Activated CD4-positive, alpha-beta T cell treated with anti-CD3 and anti-CD28 coated beads for 24 hours (primary cell): ENCODE measurements around the gene MTERF2.
"Not testable (repeated sequence)": the region's sequence is repeated elsewhere in the genome, so short reads cannot be mapped to it uniquely, and the experiment has no call there.

Experiments
- DNase-seq, 2 donors: peaks; one replicate each; pipeline ENCODE4 v3.0.0-alpha.2; 2020; ENCODE audit warnings: low read depth in 2 of 2

Gene MTERF2, protein sequence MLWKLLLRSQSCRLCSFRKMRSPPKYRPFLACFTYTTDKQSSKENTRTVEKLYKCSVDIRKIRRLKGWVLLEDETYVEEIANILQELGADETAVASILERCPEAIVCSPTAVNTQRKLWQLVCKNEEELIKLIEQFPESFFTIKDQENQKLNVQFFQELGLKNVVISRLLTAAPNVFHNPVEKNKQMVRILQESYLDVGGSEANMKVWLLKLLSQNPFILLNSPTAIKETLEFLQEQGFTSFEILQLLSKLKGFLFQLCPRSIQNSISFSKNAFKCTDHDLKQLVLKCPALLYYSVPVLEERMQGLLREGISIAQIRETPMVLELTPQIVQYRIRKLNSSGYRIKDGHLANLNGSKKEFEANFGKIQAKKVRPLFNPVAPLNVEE

DNA sequence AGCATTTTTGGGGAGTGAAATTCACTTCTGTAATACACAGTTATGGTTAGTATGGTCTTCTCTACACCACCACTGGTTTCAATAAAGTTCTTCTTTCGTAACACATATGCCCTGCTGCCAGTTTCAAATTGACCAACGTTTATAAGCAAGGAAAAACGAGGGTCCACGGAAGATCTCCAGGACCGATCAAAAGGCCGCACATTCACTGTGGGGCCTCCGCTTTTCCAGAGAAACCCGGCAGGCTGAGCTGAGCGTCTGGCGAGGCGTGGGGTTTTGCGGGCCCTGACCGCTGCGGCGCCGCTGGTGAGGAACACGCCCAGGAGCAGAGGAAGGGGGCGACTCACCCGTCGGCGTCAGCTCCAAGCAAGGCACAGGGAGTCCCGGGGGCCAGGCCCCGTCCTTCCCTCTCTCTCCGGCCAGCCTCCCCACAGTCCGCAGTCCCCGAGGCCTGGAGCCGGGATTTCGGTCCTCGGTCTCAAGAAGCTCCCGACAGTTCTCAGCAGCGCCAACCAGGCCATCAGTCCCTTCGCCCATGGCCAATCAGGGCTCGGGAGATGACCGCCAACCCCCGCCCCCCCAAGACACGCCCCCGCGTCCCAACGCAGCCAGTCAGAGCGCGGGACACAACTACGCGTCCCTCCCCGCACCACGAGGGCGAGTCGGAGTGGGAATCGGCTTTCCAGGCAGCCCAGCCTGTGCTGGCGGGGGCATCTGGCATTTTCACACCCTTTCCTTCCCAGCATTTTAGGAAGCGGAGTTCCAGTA lies at the start of gene MTERF2:
Gene MTERF2 (minus strand): TSS at position 522 of the 765 bp plus-strand sequence. CDS start 8,432 bp downstream, outside the sequence.
- peak; percentile 68 to 69 for DNase-seq

DNA sequence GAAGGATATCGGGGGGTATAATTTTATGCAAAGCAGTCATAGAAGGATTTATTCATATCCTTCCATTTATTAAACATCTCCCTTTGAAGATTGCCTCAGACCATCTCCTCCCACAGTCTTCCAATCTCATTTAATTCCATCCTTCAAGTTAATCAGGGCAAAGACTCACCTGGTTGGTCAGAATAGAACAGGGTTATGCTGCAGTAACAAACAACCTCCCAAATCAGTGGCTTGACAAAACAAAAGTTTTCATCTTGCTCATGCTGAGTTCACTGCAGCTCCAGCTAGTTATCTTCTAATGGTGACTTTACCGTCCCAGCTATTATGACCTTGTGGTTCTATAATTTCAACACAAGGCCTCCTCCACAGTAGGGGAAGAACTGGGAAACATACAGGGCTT lies 48.8 kb upstream of the MTERF2 start:
- DNase-seq = no peak

DNA sequence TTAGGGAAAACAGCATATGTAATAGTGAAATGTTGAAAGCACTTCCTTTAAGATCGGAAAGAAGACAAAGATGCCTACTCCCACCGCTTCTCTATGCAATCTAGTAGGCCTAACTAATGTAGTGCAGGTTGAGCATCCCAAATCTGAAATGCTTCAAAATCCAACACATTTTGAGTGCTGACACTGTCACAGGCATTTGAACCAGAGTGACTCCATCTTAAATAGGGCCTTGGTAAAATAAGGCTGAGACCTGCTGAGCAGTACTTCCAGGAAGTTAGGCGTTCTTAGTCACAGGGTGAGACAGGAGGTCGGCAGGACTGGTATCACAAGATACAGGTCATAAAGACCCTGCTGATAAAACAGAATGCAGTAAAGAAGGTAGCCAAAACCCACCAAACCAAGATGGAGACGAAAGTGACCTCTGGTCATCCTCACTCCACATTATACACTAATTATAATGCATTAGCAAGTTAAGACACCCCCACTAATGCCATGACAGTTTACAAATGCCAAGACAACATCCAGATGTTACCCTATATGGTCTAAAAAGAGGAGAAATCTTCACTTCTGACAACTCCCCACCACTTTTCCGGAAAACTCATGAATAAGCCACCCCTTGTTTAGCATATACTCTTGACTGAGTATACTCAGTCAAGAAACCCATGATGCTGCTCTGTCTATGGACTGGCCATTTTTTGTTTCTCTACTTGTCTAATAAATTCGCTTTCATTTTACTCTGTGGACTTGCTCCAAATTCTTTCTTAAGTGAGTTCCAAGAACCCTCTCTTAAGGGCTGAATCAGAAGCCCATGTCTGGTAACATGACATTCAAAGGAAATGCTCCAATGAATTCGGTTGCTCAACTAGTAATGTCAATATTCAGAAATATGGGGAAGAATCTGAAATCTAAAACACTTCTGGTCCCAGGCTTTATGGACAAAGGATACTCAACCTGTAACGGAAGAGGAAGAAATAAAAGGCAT lies 47.1 kb upstream of the MTERF2 start:
- no peak for DNase-seq

DNA sequence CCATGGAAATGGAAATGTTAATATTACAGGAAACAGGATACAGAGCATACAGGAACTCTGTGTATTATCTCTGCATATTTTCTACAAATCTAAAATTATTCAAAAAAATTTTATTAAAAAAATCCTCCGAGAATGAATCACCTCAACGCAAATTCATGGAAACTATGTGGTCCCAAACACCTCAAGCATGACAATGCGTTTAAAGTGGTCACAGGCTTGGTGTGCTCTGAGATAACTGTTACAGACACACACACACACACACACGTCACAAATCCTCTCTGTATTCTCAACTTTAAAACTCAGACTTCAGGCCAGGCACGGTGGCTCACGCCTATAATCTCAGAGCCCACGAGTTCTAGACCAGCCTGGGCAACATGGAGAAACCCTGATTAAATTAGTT lies 45.3 kb upstream of the MTERF2 start:
- DNase-seq = no peak

DNA sequence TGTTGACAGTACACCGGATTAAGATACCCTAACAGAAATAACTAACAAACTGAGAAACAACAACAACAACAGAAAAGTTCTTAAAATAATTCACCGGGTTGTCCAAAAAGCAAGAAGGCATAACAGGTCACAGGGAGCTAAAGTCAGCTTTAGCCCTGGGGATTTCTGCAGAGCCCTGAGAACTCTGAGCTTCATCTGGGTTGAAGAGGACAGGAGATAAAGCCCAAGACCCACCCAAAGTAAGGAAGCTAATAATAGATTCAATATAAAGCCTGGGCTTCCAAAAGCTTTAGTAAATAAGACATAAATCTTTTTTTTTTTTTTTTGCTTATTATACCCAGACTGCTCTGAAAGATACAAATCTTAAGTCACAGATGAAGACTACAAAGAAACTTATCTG lies 44.1 kb upstream of the MTERF2 start:
- no peak for DNase-seq

DNA sequence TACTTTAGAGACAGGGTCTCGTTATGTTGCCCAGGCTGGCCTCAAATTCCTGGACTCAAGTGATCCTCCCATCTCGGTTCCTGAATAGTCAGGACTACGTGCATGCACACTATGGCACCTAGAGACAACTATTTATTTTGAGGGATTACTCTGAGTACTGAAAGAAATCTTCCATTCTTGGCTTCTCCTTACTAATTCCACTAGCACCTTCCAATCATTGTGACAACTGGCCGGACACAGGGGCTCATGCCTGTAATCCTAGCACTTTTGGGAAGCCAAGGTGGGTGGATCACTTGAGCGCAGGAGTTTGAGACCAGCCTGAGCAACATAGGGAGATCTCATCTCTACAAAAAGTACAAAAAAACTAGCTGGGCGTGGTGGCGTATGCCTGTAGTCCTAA lies 42.1 kb upstream of the MTERF2 start:
- no peak for DNase-seq

DNA sequence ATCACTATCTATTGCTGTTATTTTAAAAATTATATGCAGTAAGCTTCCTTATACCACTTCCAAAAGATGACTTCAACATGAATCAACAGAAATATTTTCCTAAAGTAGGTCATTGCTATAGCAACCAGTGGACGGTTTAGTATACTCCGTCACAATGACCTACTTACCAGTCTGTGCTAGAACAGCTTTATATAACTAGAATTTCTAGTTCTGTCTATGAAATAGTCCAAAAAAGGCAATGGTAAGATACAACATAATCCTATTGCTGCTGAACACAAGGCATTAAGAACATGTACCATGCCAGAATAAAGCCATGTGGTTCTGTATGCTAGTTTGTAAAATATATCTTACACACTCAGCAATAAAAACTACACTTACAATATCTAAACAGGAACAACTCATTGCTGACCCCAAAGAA lies 40.7 kb upstream of the MTERF2 start:
- no peak for DNase-seq

DNA sequence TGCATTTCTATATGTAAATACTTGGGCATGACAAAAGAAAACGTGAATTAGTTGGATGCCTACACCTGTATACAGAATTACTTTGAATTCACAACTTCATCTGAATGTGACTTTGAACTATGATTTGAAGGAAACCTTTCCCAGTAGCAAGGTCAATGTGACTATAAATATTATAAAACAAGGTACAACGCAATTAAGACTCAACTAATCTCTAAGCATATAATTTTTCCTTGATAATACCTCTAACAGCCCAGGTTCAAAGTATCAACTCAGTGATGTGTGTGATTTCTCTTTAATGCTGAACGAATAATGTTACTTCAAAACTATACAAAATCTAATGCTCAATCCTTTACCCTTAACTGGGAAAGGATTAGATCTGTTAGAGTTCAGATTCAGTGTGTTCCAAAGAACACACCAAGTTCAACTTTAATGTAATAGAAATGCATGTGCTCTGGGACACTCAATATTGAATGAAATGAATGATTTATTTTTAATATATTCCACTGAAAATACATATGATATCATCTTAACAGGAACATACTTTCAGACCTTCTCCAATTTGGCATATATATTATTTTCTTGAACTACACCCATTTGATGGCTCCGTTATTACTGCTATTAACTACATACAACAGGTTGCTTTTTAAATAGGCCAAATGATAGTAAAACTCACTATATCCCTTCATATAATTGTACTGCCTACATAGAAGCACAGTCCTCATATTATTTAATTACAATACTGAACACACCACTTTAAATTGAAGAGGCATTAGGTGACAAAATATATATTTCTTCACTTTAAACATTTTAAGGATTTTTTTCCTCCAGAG lies 40.1 kb upstream of the MTERF2 start:
- DNase-seq = no peak

DNA sequence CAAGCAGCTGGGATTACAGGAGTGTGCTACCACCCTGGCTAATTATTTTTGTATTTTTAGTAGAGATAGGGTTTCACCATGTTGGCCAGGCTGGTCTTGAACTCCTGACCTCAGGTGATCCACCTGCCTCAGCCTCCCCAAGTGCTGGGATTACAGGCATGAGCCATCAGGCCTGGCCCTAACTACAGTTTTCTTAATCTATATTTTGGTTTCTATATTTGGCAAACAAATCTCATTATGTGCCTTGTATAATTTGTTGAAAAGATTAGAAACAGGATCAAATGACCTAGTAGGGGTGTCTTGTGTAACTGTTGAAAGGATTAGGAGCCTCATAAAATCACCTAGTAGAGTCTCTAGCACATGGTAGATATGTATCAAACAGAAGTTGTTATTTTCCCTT lies 39.4 kb upstream of the MTERF2 start:
- DNase-seq = not testable (repeated sequence)

DNA sequence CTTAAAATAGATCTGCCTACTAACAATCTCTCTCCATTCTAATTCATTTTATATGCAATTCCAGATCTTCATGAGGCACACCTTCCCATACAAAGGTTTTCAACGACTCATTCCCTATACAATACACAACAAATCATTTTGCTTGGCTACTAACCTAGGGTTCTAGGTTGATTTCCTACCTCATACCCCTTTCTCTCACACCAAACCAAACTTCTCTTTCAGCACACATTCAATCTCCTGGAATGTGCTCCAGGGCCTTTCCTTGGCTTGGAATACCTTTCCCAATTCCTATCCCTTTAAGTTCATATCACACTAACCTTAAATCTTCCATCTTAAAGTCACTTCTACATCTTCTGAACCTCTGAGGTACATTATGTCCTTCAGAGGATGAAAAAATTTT lies 38.7 kb upstream of the MTERF2 start:
- no peak for DNase-seq

DNA sequence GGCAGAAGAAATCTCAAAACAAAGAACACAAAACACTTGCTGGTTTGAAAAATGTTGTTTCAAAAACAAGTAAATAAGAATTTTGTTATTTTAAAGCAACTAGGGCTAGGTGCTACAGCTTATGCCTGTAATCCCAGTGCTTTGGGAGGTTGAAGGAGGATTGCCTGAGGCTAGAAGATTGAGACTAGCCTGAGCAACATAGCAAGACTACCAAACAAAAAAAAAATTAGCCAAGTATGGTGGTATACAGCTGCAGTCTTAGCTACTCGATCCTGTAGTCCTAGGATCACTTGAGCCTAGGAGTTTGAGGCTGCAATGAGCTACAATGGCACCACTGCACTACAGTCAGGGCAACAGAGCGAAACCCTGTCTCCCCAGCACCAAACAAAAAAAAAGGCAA lies 32.6 kb upstream of the MTERF2 start:
- no peak for DNase-seq

DNA sequence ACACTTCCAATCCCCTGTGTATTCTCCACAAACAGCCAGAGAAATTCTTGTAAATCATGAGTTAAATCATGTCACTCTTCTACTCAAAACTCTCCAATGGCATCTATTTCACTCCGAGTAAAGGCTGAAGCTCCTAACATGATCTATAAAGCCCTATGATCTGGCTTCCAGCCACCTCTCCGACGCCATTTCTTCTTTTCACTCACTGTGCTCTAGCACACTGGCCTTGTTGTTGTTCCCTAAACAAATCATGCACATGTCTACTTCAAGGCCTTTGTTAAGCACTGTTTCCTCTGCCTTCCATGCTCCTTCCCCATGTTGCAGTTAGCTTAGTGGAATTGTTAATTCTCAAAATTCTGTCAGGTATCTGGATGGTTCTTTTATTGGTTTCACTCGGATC lies 30.1 kb upstream of the MTERF2 start:
- no peak for DNase-seq

DNA sequence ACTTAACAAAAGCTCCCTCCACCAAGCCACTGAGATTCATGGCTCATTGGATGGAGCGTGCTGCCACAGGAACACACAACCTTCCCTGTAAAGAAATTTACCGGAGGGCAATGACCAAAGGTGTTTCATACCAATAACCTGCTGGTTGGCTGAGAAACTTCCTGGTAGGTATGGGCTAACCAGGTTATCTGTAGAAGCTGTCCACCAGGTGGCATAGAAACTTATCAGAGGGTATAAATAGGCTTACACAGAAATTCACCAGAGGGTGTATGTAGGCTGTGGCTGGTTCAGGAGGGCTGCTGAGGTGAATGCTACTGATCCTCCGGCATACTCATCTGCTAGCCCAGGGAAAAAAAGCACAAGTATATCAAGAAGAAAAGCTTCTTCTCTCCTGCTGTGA lies 27.1 kb upstream of the MTERF2 start:
- no peak for DNase-seq

DNA sequence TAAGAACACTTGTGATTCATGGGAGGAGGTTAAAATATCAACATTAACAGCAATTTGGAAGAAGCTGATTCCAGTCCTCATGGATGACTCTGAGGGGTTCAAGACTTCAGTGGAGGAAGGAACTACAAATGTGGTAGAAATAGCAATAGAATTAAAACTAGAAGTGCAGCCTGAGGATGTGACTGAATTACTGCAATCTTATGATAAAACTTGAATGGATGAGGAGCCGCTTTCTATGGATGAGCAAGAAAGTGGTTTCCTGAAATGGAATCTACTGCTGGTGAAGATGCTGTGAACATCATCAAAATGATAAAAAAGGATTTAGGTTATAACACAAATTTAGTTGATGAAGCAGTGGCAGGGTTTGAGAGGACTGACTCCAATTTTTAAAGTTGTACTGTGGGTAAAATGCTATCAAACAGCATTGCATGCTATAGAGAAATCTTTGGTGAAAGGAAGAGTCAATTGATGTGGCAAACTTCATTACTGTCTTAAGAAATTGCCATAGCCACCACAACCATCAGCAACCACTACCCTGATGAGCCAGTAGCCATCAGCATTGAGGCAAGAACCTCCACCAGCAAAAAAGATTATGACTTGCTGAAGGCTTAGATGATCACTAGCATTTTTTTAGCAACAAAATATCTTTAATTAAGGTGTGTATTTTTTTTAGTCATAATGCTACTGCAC lies 25.9 kb upstream of the MTERF2 start:
- no peak for DNase-seq

DNA sequence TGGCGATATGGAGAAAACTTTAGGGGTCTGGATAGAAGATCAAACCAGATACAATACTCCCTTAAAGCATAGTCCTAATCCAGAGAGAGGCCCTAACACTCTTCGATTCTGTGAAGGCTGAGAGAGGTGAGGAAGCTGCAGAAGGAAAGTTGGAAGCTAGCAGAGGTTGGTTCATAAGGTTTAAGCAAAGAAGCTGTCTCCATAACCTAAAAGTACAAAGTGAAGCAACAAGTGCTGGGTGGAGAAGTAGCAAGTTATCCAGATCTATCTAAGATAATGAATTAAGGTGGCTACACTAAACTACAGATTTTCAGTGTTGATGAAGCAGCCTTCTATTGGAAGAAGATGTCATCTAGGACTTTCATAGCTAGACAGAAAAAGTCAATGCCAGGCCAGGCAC lies 24.6 kb upstream of the MTERF2 start:
- no peak for DNase-seq

DNA sequence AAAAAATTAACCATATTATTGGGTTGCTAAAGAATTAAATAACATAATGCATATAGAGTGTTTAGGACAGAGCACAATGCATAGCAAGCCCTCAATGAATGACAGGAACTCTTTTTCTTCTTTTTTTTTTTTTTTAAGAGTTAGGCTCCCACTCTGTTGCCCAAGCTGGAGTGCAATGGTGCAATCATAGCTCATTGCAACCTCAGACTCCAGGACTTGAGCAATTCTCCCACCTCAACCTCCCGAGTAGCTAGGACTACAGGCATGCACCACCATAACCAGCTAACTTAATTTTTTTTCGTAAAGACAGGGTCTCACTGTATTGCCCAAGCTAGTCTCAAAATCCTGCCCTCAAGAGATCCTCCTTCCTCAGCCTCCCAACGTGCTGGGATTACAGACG lies 20.5 kb upstream of the MTERF2 start:
- DNase-seq = no peak

DNA sequence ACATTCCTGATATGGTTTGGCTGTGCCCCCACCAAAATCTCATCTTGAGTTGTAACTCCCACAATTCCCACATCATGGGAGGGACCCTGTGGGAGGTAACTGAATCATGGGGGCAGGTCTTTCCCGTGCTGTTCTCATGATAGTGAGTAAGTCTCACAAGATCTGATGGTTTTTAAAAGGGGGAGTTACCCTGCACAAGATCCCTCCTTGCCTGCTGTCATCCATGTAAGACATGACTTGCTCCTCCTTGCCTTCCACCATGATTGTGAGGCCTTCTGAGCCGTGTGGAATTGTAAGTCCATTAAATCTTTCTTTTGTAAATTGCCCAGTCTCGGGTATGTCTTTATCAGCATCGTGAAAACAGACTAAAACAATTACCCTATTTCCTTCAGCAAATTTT lies 15.7 kb upstream of the MTERF2 start:
- not testable (repeated sequence) for DNase-seq

DNA sequence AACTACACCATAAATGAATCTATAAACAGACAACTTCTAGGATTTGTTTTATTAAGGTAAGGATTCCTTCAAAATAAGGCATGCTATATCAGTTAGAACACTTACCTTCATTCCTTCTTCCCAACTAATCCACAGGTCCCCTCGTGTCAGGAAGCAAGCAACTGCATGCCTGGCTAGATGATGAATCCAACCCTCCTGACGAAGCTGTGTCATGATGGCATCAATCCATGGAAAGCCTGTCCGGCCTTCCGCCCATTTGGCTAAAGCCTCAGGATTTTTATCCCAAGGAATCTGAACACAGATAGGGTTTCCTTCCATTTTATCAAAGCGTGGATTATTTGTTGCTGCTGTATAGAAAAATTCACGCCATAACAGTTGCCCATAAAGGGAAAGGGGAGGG lies 12.5 kb upstream of the MTERF2 start:
- DNase-seq = no peak

DNA sequence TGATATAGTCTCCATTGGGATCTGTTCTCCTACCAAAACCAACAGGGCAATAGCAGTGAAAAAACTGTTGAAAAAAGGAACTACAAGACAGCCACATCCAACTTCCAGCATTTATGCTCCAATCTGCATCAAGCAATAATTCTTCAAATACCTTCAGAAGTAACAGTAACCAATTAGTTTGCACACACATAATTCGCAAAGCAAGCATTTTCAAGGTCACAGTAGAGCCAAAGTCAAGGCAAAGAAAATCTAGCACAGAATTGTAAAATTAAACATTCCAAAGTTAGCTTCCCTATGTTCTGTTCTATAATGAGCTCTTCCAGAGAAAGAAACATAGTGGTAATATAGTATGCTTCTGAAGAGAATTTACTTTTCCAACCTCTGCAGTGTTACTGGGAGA lies 11.0 kb upstream of the MTERF2 start:
- no peak for DNase-seq

DNA sequence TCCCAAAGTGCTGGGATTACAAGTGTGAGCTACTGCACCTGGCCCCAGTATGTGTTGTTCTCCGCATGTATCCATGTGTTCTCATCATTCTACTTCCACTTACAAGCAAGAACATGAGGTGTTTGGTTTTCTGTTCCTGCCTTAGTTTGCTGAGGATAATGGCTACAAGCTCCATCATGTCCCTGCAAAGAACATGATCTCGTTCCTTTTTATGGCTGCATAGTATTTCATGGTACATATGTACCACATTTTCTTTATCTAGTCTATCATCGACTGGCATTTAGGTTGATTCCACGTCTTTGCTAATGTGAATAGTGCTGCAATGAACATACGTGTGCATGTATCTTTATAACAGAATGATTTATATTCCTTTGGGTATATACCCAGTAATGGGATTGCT lies 9.2 kb upstream of the MTERF2 start:
- not testable (repeated sequence) for DNase-seq
